DMS53 treated with DMSO at 0.1 percent for 48 hours (cell line): Measurements from ENCODE around the gene FA2H.
"Not testable (repeated sequence)": the region's sequence is repeated elsewhere in the genome, so short reads cannot be mapped to it uniquely, and the experiment has no call there.

Experiments
- DNase-seq: peaks from one replicate; lab custom pipeline; 2025; ENCODE audit not compliant: unreplicated experiment; lab: John Stamatoyannopoulos, UW

FA2H gene

GRCh38 chr16:74725651-74726455 is 48.8 kb downstream of the FA2H start:
- DNase-seq = no peak

GRCh38 chr16:74724820-74725549 is 49.6 kb downstream of the FA2H start:
- DNase-seq = no peak

- DNase-seq = no peak
Observed at GRCh38 chr16:74723256-74723655, 51.4 kb downstream of the FA2H start.

GRCh38 chr16:74722156-74722555 is 52.5 kb downstream of the FA2H start:
- DNase-seq = not testable (repeated sequence)

- no peak for DNase-seq
Observed at GRCh38 chr16:74721716-74722115, 52.9 kb downstream of the FA2H start.

GRCh38 chr16:74720579-74720978 is 54.0 kb downstream of the FA2H start:
- no peak for DNase-seq

GRCh38 chr16:74718741-74719610 is 55.6 kb downstream of the FA2H start:
- no peak for DNase-seq

- no peak for DNase-seq
Observed at GRCh38 chr16:74718140-74718539, 56.5 kb downstream of the FA2H start.

- no peak for DNase-seq
Observed at GRCh38 chr16:74717367-74717766, 57.3 kb downstream of the FA2H start.

GRCh38 chr16:74716355-74716754 is 58.3 kb downstream of the FA2H start:
- no peak for DNase-seq

GRCh38 chr16:74713876-74714275 is 60.7 kb downstream of the FA2H start:
- DNase-seq = no peak

- no peak for DNase-seq
Observed at GRCh38 chr16:74713325-74713724, 61.3 kb downstream of the FA2H start.

GRCh38 chr16:74711938-74712337 is 62.7 kb downstream of the FA2H start:
- DNase-seq = no peak

- DNase-seq = no peak
Observed at GRCh38 chr16:74710401-74710800, 64.2 kb downstream of the FA2H start.

- peak; percentile 50 for DNase-seq
Observed at GRCh38 chr16:74709441-74709877, 65.2 kb downstream of the FA2H start.

GRCh38 chr16:74700438-74701225 is 74.0 kb downstream of the FA2H start, which contains the start of gene MLKL:
TSS of gene MLKL (minus strand) at chr16:74700862. CDS start at chr16:74695757, 5,105 bp downstream.
- peak; percentile 10 for DNase-seq

- DNase-seq = no peak
Observed at GRCh38 chr16:74700116-74700437, 74.5 kb downstream of the FA2H start.

- DNase-seq = no peak
Observed at GRCh38 chr16:74699666-74700065, 75.0 kb downstream of the FA2H start.

GRCh38 chr16:74698222-74698621 is 76.4 kb downstream of the FA2H start:
- no peak for DNase-seq
